Activated naive CD4-positive, alpha-beta T cell treated with anti-CD3 and anti-CD28 coated beads, Interleukin-2, amount 10 ng/mL, durations not matched to agents 7 days and 5 days (primary cell): ENCODE data around the gene MARCKS.
"Not testable (repeated sequence)": the region's sequence is repeated elsewhere in the genome, so short reads cannot be mapped to it uniquely, and the experiment has no call there.

Experiments
- CTCF ChIA-PET: fragments of 350-600 bp; sonication (Branson Sonifier 250); formaldehyde crosslinking; loops from one replicate; lab custom pipeline; 2021; ENCODE audit warnings: antibody characterized with exemption; lab: Charles Lee
- DNase-seq: peaks from one replicate; pipeline ENCODE4 v3.0.0-alpha.2; 2020
- H3K27ac Mint-ChIP-seq: one replicate; pipeline ENCODE4 v1.8.0; 2021; ENCODE audit warnings: mild to moderate bottlenecking, moderate library complexity, mixed read lengths
- H3K27me3 Mint-ChIP-seq: one replicate; pipeline ENCODE4 v1.8.0; 2021; ENCODE audit warnings: mild to moderate bottlenecking, mixed read lengths
- H3K36me3 Mint-ChIP-seq: one replicate; pipeline ENCODE4 v1.8.0; 2021; ENCODE audit warnings: mixed read lengths
- H3K4me1 Mint-ChIP-seq: one replicate; pipeline ENCODE4 v1.8.0; 2021; ENCODE audit warnings: mixed read lengths
- H3K4me3 Mint-ChIP-seq: one replicate; pipeline ENCODE4 v1.8.0; 2021; ENCODE audit warnings: mild to moderate bottlenecking, moderate library complexity, mixed read lengths
- H3K9me3 Mint-ChIP-seq: one replicate; pipeline ENCODE4 v1.8.0; 2021; ENCODE audit warnings: mixed read lengths

The MARCKS gene

GRCh38 chr6:113884011-113884410 is 26.9 kb downstream of the MARCKS start:
- Mint-ChIP-seq H3K36me3 (no peaks in the 10 kb centered on the region), H3K4me3 (no peak overlapping the region), H3K4me1 (no peaks in the 10 kb centered on the region), H3K27ac (no peak overlapping the region), H3K27me3 (peaks cover 18% of the 10 kb centered on the region), H3K9me3 (no peaks in the 10 kb centered on the region)
- CTCF ChIA-PET: interaction anchor here (1.4 kb wide), 1 partner anchor 24 kb away, joined by 4 read pairs; no protein-coding TSS in a partner anchor
- DNase-seq: no peak

- no peak for DNase-seq
- Mint-ChIP-seq H3K9me3 (no peaks in the 10 kb centered on the region), H3K27ac (no peak overlapping the region), H3K4me1 (no peaks in the 10 kb centered on the region), H3K36me3 (no peaks in the 10 kb centered on the region), H3K4me3 (no peak overlapping the region), H3K27me3 (peaks cover 11% of the 10 kb centered on the region)
- CTCF ChIA-PET: no interaction called here
These were observed 29.4 kb downstream of the MARCKS start for GRCh38 chr6:113886512-113886911.

- DNase-seq: no peak
- CTCF ChIA-PET: interaction anchor here (0.7 kb wide), 1 partner anchor 154 kb away, joined by 3 read pairs; no protein-coding TSS in a partner anchor
- Mint-ChIP-seq H3K27ac (no peak overlapping the region), H3K27me3 (peaks cover 11% of the 10 kb centered on the region), H3K9me3 (no peaks in the 10 kb centered on the region), H3K36me3 (no peaks in the 10 kb centered on the region), H3K4me3 (no peak overlapping the region), H3K4me1 (no peaks in the 10 kb centered on the region)
These were observed 31.3 kb downstream of the MARCKS start for GRCh38 chr6:113888493-113888892.

- H3K36me3 Mint-ChIP-seq: no peaks in the 10 kb centered on the region
- peaks cover 11% of the 10 kb centered on the region for H3K27me3 Mint-ChIP-seq
- CTCF ChIA-PET: interaction anchor here (0.7 kb wide), 1 partner anchor 154 kb away, joined by 3 read pairs; no protein-coding TSS in a partner anchor
- DNase-seq: no peak
- H3K4me1 Mint-ChIP-seq: no peaks in the 10 kb centered on the region
- no peak overlapping the region for H3K27ac Mint-ChIP-seq
- H3K4me3 Mint-ChIP-seq: no peak overlapping the region
- no peaks in the 10 kb centered on the region for H3K9me3 Mint-ChIP-seq
These were observed 31.9 kb downstream of the MARCKS start for GRCh38 chr6:113888956-113889630.

- peaks cover 3% of the 10 kb centered on the region for H3K27me3 Mint-ChIP-seq
- H3K4me3 Mint-ChIP-seq: no peak overlapping the region
- H3K36me3 Mint-ChIP-seq: no peaks in the 10 kb centered on the region
- H3K9me3 Mint-ChIP-seq: no peaks in the 10 kb centered on the region
- no peak for DNase-seq
- no peak overlapping the region for H3K27ac Mint-ChIP-seq
- no peaks in the 10 kb centered on the region for H3K4me1 Mint-ChIP-seq
- CTCF ChIA-PET: interaction anchor here (0.6 kb wide), 1 partner anchor 13 kb away, joined by 3 read pairs; no protein-coding TSS in a partner anchor
These were observed 36.3 kb downstream of the MARCKS start for GRCh38 chr6:113893451-113893850.

- no peaks in the 10 kb centered on the region for H3K9me3 Mint-ChIP-seq
- H3K4me1 Mint-ChIP-seq: no peaks in the 10 kb centered on the region
- no peaks in the 10 kb centered on the region for H3K27me3 Mint-ChIP-seq
- no peak for DNase-seq
- H3K27ac Mint-ChIP-seq: no peak overlapping the region
- CTCF ChIA-PET: interaction anchor here (0.6 kb wide), 1 partner anchor 13 kb away, joined by 3 read pairs; no protein-coding TSS in a partner anchor
- H3K4me3 Mint-ChIP-seq: no peak overlapping the region
- no peaks in the 10 kb centered on the region for H3K36me3 Mint-ChIP-seq
These were observed 36.7 kb downstream of the MARCKS start for GRCh38 chr6:113893866-113894265.

GRCh38 chr6:113894712-113895674 is 37.8 kb downstream of the MARCKS start:
- CTCF ChIA-PET: no interaction called here
- H3K27me3 Mint-ChIP-seq: peaks cover 8% of the 10 kb centered on the region

GRCh38 chr6:113901482-113901881 is 44.3 kb downstream of the MARCKS start:
- H3K36me3 Mint-ChIP-seq: no peaks in the 10 kb centered on the region
- H3K4me3 Mint-ChIP-seq: no peak overlapping the region
- DNase-seq: no peak
- peaks cover 10% of the 10 kb centered on the region for H3K27me3 Mint-ChIP-seq
- no peak overlapping the region for H3K27ac Mint-ChIP-seq
- H3K4me1 Mint-ChIP-seq: no peaks in the 10 kb centered on the region
- CTCF ChIA-PET: no interaction called here
- H3K9me3 Mint-ChIP-seq: no peaks in the 10 kb centered on the region

More at GRCh38 chr6:113894712-113895674, 37.8 kb downstream of the MARCKS start:
- H3K4me1 Mint-ChIP-seq: no peaks in the 10 kb centered on the region
- no peaks in the 10 kb centered on the region for H3K36me3 Mint-ChIP-seq
- no peak for DNase-seq
- no peak overlapping the region for H3K4me3 Mint-ChIP-seq
- no peaks in the 10 kb centered on the region for H3K9me3 Mint-ChIP-seq
- no peak overlapping the region for H3K27ac Mint-ChIP-seq

GRCh38 chr6:113903666-113904330 is 46.7 kb downstream of the MARCKS start:
- Mint-ChIP-seq H3K27ac (no peak overlapping the region), H3K4me1 (no peaks in the 10 kb centered on the region), H3K27me3 (peaks cover 10% of the 10 kb centered on the region), H3K36me3 (no peaks in the 10 kb centered on the region), H3K9me3 (no peaks in the 10 kb centered on the region), H3K4me3 (no peak overlapping the region)
- CTCF ChIA-PET: no interaction called here
- no peak for DNase-seq

GRCh38 chr6:113907102-113907815 is 50.1 kb downstream of the MARCKS start:
- no peaks in the 10 kb centered on the region for H3K27me3 Mint-ChIP-seq
- DNase-seq: no peak
- CTCF ChIA-PET: interaction anchor here (0.6 to 2.4 kb wide), 3 partner anchors 13 to 38 kb away, joined by 3 to 7 read pairs (median 3); no protein-coding TSS in a partner anchor

GRCh38 chr6:113908801-113909200 is 51.7 kb downstream of the MARCKS start:
- CTCF ChIA-PET: interaction anchor here (0.6 to 2.4 kb wide), 9 partner anchors 10 to 296 kb away, joined by 3 to 7 read pairs (median 4); no protein-coding TSS in a partner anchor
- no peaks in the 10 kb centered on the region for H3K9me3 Mint-ChIP-seq
- no peak overlapping the region for H3K4me3 Mint-ChIP-seq
- no peaks in the 10 kb centered on the region for H3K36me3 Mint-ChIP-seq
- no peak overlapping the region for H3K27ac Mint-ChIP-seq
- H3K4me1 Mint-ChIP-seq: no peaks in the 10 kb centered on the region
- peaks cover 4% of the 10 kb centered on the region for H3K27me3 Mint-ChIP-seq
- DNase-seq: no peak

More at GRCh38 chr6:113907102-113907815, 50.1 kb downstream of the MARCKS start:
- Mint-ChIP-seq H3K36me3 (no peaks in the 10 kb centered on the region), H3K9me3 (no peaks in the 10 kb centered on the region), H3K4me3 (no peak overlapping the region), H3K27ac (no peak overlapping the region), H3K4me1 (no peaks in the 10 kb centered on the region)

GRCh38 chr6:113909224-113909856 is 52.2 kb downstream of the MARCKS start:
- CTCF ChIA-PET: interaction anchor here (0.6 to 1.7 kb wide), 6 partner anchors 9 to 297 kb away, joined by 3 to 6 read pairs (median 4); no protein-coding TSS in a partner anchor
- no peak for DNase-seq
- H3K36me3 Mint-ChIP-seq: no peaks in the 10 kb centered on the region

GRCh38 chr6:113910285-113910684 is 53.1 kb downstream of the MARCKS start:
- H3K27me3 Mint-ChIP-seq, H3K9me3 Mint-ChIP-seq, H3K27ac Mint-ChIP-seq, DNase-seq, H3K4me1 Mint-ChIP-seq, H3K36me3 Mint-ChIP-seq, H3K4me3 Mint-ChIP-seq: not testable (repeated sequence)
- CTCF ChIA-PET: interaction anchor here (1.5 to 1.7 kb wide), 3 partner anchors 8 to 31 kb away, joined by 3 to 6 read pairs (median 5); no protein-coding TSS in a partner anchor

More at GRCh38 chr6:113909224-113909856, 52.2 kb downstream of the MARCKS start:
- Mint-ChIP-seq H3K4me1 (no peaks in the 10 kb centered on the region), H3K27me3 (peaks cover 5% of the 10 kb centered on the region), H3K9me3 (no peaks in the 10 kb centered on the region), H3K27ac (no peak overlapping the region), H3K4me3 (no peak overlapping the region)
